MM.1S (cell line): ENCODE data around the gene AUTS2.

Experiments used
- EZH2phosphoT487 ChIP-seq: fragments of 300-600 bp; sonication (generic); IDR thresholded peaks from 2 replicates; pipeline ENCODE4 v1.6.1; 2018; ENCODE audit warnings: antibody characterized with exemption, low read length
- TF ChIP-seq, protein P1 (sequence below): fragments of 300-600 bp; sonication (generic); IDR thresholded peaks from 2 replicates; pipeline ENCODE4 v1.5.1; 2016; ENCODE audit warnings: antibody characterized with exemption, low read length, mixed read lengths

DNA sequence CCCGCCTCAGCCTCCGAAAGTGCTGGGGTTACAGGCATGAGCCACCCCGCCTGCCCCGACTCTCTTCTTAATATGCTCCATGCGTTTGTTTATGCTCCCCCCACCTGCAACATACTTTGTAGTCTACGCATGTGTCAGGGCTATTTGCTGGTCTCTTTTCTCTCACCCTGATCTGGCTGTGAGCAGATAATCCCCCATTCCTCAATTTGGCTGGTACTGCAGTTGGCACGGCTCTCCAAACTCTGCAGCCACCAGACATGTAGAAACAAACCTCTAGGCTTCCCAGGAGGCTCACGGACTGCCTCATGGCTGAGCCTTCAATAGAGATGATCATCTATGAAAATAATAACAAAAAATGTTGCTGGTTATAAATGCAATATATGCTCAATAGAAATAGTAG, 993.4 kb downstream of the AUTS2 start:
- TF ChIP-seq, protein P1, sequence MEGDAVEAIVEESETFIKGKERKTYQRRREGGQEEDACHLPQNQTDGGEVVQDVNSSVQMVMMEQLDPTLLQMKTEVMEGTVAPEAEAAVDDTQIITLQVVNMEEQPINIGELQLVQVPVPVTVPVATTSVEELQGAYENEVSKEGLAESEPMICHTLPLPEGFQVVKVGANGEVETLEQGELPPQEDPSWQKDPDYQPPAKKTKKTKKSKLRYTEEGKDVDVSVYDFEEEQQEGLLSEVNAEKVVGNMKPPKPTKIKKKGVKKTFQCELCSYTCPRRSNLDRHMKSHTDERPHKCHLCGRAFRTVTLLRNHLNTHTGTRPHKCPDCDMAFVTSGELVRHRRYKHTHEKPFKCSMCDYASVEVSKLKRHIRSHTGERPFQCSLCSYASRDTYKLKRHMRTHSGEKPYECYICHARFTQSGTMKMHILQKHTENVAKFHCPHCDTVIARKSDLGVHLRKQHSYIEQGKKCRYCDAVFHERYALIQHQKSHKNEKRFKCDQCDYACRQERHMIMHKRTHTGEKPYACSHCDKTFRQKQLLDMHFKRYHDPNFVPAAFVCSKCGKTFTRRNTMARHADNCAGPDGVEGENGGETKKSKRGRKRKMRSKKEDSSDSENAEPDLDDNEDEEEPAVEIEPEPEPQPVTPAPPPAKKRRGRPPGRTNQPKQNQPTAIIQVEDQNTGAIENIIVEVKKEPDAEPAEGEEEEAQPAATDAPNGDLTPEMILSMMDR = no peak
- TF ChIP-seq EZH2phosphoT487 = no peak
